GM12878 (cell line): ENCODE data around the gene SPATA9.

Experiments
- BACH1 ChIP-seq: fragments of 450-650 bp; IDR thresholded peaks from 2 replicates; pipeline ENCODE4 v1.6.1; 2017; ENCODE audit warnings: mild to moderate bottlenecking, borderline replicate concordance
- CREB1 ChIP-seq: IDR thresholded peaks from 2 replicates; pipeline ENCODE4 v1.6.1; 2012; ENCODE audit warnings: low read depth, mild to moderate bottlenecking, inconsistent platforms
- EZH2 ChIP-seq: IDR thresholded peaks from 2 replicates; pipeline ENCODE4 v1.6.1; 2012; ENCODE audit warnings: low read depth, mild to moderate bottlenecking, control low read depth, inconsistent platforms, low read length, borderline replicate concordance; ENCODE audit not compliant: control insufficient read depth
- GABPA ChIP-seq: IDR thresholded peaks from 2 replicates; pipeline ENCODE4 v1.6.1; 2014; ENCODE audit warnings: antibody characterized with exemption, low read depth, mild to moderate bottlenecking, inconsistent platforms
- POLR2A ChIP-seq: IDR thresholded peaks from 2 replicates; pipeline ENCODE4 v1.6.1; 2011; ENCODE audit warnings: low read depth, mild to moderate bottlenecking, low read length
- POLR2AphosphoS5 ChIP-seq: IDR thresholded peaks from 2 replicates; pipeline ENCODE4 v1.6.1; 2011; ENCODE audit warnings: mild to moderate bottlenecking, low read length, inconsistent platforms
- REST ChIP-seq: IDR thresholded peaks from 2 replicates; pipeline ENCODE4 v1.6.1; 2012; ENCODE audit warnings: mild to moderate bottlenecking, low read depth, low read length
- SMC3 ChIP-seq: IDR thresholded peaks from 2 replicates; pipeline ENCODE4 v1.6.1; 2011; ENCODE audit warnings: low read length, improper control_type of control experiment, borderline replicate concordance
- TF ChIP-seq, protein P1 (sequence below): IDR thresholded peaks from 2 replicates; pipeline ENCODE4 v1.6.1; 2011; ENCODE audit warnings: mild to moderate bottlenecking, low read depth, low read length, moderate library complexity; ENCODE audit not compliant: insufficient replicate concordance
- TF ChIP-seq, protein P2 (sequence below), 3 experiments: IDR thresholded peaks in 2 of 3; conservative IDR thresholded peaks in 1 of 3; 2 replicates each; pipeline ENCODE4 v1.5.1; 2011; ENCODE audit warnings: low read depth in 3 of 3, low read length in 3 of 3, mild to moderate bottlenecking in 3 of 3, control low read depth in 2 of 3, moderate library complexity in 2 of 3, inconsistent platforms in 1 of 3, mixed read lengths in 1 of 3; ENCODE audit not compliant: control insufficient read depth in 2 of 3, insufficient read depth in 1 of 3; ENCODE audit errors: extremely low read depth in 1 of 3

DNA sequence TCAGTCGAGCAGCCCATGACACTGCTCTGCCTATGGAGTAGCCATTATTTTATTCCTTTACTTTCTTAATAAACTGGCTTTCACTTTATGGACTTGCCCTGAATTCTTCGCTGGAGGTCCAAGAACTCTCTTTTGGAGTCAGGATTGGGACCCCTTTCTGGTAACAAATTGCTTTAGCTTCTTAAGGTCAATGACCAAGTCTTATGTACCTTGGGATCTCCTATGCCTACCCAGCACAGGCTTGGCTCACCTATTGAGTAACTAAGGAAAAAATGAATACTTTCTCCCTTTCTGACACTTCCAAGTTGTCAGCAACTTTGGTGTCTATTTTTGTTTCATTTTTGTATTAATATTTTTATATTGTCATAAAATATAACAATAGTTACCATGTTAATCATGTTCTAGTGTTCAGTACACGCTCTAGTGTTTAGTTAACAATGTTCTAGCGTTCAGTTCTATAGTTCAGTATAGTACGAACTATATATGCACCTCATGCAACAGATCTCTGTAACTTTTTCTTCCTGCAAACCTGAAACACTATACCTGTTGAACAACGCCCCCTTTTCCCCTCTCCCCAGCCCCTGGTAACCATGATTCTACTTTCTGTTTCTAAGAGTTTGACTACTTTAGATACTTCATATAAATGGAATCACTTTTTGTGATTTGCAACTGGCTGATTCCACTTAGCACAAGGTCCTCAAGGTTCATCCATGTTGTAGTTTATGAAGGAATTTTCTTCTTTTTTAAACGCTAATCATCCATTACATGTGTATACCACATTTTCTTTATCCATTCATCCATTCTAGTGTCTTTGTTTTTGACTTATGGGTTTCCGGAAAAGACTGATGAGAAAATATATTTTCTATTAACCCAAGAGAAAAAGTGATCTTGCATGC, 46.6 kb upstream of the SPATA9 start:
- TF ChIP-seq POLR2A (no peak), REST (no peak), POLR2AphosphoS5 (peak; percentile 78), EZH2 (no peak), BACH1 (no peak), GABPA (no peak), CREB1 (no peak), SMC3 (no peak)
- TF ChIP-seq, protein P1, sequence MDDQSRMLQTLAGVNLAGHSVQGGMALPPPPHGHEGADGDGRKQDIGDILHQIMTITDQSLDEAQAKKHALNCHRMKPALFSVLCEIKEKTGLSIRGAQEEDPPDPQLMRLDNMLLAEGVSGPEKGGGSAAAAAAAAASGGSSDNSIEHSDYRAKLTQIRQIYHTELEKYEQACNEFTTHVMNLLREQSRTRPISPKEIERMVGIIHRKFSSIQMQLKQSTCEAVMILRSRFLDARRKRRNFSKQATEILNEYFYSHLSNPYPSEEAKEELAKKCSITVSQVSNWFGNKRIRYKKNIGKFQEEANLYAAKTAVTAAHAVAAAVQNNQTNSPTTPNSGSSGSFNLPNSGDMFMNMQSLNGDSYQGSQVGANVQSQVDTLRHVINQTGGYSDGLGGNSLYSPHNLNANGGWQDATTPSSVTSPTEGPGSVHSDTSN: no peak
- TF ChIP-seq, protein P2, sequence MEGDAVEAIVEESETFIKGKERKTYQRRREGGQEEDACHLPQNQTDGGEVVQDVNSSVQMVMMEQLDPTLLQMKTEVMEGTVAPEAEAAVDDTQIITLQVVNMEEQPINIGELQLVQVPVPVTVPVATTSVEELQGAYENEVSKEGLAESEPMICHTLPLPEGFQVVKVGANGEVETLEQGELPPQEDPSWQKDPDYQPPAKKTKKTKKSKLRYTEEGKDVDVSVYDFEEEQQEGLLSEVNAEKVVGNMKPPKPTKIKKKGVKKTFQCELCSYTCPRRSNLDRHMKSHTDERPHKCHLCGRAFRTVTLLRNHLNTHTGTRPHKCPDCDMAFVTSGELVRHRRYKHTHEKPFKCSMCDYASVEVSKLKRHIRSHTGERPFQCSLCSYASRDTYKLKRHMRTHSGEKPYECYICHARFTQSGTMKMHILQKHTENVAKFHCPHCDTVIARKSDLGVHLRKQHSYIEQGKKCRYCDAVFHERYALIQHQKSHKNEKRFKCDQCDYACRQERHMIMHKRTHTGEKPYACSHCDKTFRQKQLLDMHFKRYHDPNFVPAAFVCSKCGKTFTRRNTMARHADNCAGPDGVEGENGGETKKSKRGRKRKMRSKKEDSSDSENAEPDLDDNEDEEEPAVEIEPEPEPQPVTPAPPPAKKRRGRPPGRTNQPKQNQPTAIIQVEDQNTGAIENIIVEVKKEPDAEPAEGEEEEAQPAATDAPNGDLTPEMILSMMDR (IDR thresholded peaks at IDR 0.05 in 2 of 3, conservative IDR thresholded peaks at IDR 0.05 in 1 of 3; ENCODE audit: control insufficient read depth in 2 of 3, extremely low read depth in 1 of 3, insufficient read depth in 1 of 3, low read depth in 3 of 3, low read length in 3 of 3): no peak
